Astrocyte (in vitro differentiated cells and primary cell): Measurements from ENCODE around the gene XG. TPM values are rescaled to one million over a fixed set of nuclear protein-coding genes. Genes with fewer than 3 reads are reported as not detected.

Experiments used
- DNase-seq: peaks from one replicate; pipeline ENCODE4 v3.0.0-alpha.2; 2010; ENCODE audit warnings: low read depth
- FAIRE-seq: peaks from 2 replicates; lab custom pipeline; 2011; peaks lifted over from hg19 to GRCh38; lab: Jason Lieb, UNC
- H2AFZ ChIP-seq: 2 replicates; pipeline ENCODE4 v1.6.0; 2012; ENCODE audit warnings: low read depth, low read length, inconsistent platforms
- H3K27ac ChIP-seq: 2 replicates; pipeline ENCODE4 v1.5.1; 2011; ENCODE audit warnings: low read depth, low read length, inconsistent platforms
- H3K27me3 ChIP-seq: 2 replicates; pipeline ENCODE4 v1.6.0; 2011; ENCODE audit warnings: low read length, inconsistent platforms; ENCODE audit not compliant: insufficient read depth
- H3K36me3 ChIP-seq: 2 replicates; pipeline ENCODE4 v1.5.1; 2011; ENCODE audit warnings: low read length, inconsistent platforms; ENCODE audit not compliant: insufficient read depth
- H3K4me1 ChIP-seq: 2 replicates; pipeline ENCODE4 v1.5.1; 2011; ENCODE audit warnings: low read length, inconsistent platforms; ENCODE audit not compliant: insufficient read depth
- H3K4me2 ChIP-seq: 2 replicates; pipeline ENCODE4 v1.6.0; 2012; ENCODE audit warnings: low read length, inconsistent platforms
- H3K4me3 ChIP-seq: 2 replicates; pipeline ENCODE4 v1.5.1; 2011; ENCODE audit warnings: low read depth, mild to moderate bottlenecking, low read length, inconsistent platforms; ENCODE audit not compliant: insufficient read depth
- H3K79me2 ChIP-seq: 2 replicates; pipeline ENCODE4 v1.6.0; 2012; ENCODE audit warnings: mild to moderate bottlenecking, low read length, inconsistent platforms; ENCODE audit not compliant: insufficient read depth
- H3K9ac ChIP-seq: 2 replicates; pipeline ENCODE4 v1.6.0; 2012; ENCODE audit warnings: mild to moderate bottlenecking, low read length, inconsistent platforms
- H3K9me3 ChIP-seq: 2 replicates; pipeline ENCODE4 v1.5.1; 2012; ENCODE audit warnings: low read depth, mild to moderate bottlenecking, low read length, inconsistent platforms; ENCODE audit not compliant: insufficient read depth
- H4K20me1 ChIP-seq: 2 replicates; pipeline ENCODE4 v1.6.0; 2012; ENCODE audit warnings: low read length, inconsistent platforms; ENCODE audit not compliant: insufficient read depth
- H3K27ac Mint-ChIP-seq: one replicate; pipeline ENCODE4 v1.8.0; 2021; ENCODE audit warnings: mild to moderate bottlenecking, mixed read lengths; ENCODE audit not compliant: unreplicated experiment
- H3K27me3 Mint-ChIP-seq: one replicate; pipeline ENCODE4 v1.8.0; 2021; ENCODE audit warnings: low read depth, mixed read lengths; ENCODE audit not compliant: unreplicated experiment
- H3K36me3 Mint-ChIP-seq: one replicate; pipeline ENCODE4 v1.8.0; 2021; ENCODE audit warnings: low read depth, mixed read lengths; ENCODE audit not compliant: unreplicated experiment
- H3K4me1 Mint-ChIP-seq: one replicate; pipeline ENCODE4 v1.8.0; 2021; ENCODE audit warnings: low read depth, mixed read lengths; ENCODE audit not compliant: unreplicated experiment
- H3K4me3 Mint-ChIP-seq: one replicate; pipeline ENCODE4 v1.8.0; 2021; ENCODE audit warnings: mild to moderate bottlenecking, moderate library complexity, mixed read lengths; ENCODE audit not compliant: unreplicated experiment
- H3K9me3 Mint-ChIP-seq: one replicate; pipeline ENCODE4 v1.8.0; 2021; ENCODE audit warnings: mild to moderate bottlenecking, mixed read lengths; ENCODE audit not compliant: unreplicated experiment
- EZH2 ChIP-seq: IDR thresholded peaks from 2 replicates; pipeline ENCODE4 v1.6.1; 2012; ENCODE audit warnings: mild to moderate bottlenecking, low read length, inconsistent platforms; ENCODE audit not compliant: insufficient read depth
- total RNA-seq: library from RNA; stranded (reverse); gene quantifications from 2 replicates; pipeline ENCODE4 v1.2.1, GENCODE V29; 2021
- TF ChIP-seq, protein P1 (sequence below): IDR thresholded peaks from 2 replicates; pipeline ENCODE4 v1.5.1; 2011; ENCODE audit warnings: low read depth, mild to moderate bottlenecking, inconsistent platforms, low read length, moderate library complexity; ENCODE audit not compliant: insufficient read depth

Gene XG
- total RNA-seq, 1 donor from 2014 or later: 0.30 TPM

DNA sequence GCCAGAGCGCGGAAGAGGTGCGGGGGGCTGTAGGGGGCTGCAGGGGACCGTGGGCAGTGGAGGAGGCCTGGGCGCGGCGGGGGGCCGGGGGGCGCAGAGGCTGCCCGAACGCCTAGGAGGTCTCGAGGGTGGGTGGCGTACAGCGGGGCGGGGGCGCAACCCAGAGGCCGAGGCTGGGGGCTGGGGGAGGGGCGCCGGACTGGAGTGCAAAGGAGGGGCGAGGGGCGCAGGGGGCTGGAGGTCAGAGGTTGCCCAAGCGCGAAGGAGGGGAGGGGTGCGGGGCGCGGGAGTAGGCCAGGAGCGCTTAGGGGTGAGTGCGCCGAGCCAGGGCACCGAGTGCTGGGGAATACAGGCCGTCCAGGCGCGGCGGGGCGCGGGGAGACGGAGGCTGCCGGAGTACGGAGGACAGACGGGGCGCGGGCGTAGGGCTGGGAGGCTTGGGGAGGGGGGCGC lies 77.1 kb downstream of the XG start:
- H2AFZ ChIP-seq: no peak overlapping the region
- Mint-ChIP-seq H3K27me3 (no peaks in the 10 kb centered on the region), H3K4me3 (peak overlapping the region; percentile 62), H3K36me3 (peaks cover 6% of the 10 kb centered on the region), H3K27ac (no peak overlapping the region), H3K4me1 (peaks cover 4% of the 10 kb centered on the region), H3K9me3 (no peaks in the 10 kb centered on the region)
- FAIRE-seq (no peak), DNase-seq (no peak)
- no peak overlapping the region for H3K9ac ChIP-seq
- H3K4me3 ChIP-seq: no peak overlapping the region
- TF ChIP-seq EZH2: no peak
- TF ChIP-seq, protein P1, sequence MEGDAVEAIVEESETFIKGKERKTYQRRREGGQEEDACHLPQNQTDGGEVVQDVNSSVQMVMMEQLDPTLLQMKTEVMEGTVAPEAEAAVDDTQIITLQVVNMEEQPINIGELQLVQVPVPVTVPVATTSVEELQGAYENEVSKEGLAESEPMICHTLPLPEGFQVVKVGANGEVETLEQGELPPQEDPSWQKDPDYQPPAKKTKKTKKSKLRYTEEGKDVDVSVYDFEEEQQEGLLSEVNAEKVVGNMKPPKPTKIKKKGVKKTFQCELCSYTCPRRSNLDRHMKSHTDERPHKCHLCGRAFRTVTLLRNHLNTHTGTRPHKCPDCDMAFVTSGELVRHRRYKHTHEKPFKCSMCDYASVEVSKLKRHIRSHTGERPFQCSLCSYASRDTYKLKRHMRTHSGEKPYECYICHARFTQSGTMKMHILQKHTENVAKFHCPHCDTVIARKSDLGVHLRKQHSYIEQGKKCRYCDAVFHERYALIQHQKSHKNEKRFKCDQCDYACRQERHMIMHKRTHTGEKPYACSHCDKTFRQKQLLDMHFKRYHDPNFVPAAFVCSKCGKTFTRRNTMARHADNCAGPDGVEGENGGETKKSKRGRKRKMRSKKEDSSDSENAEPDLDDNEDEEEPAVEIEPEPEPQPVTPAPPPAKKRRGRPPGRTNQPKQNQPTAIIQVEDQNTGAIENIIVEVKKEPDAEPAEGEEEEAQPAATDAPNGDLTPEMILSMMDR: no peak
- no peaks in the 10 kb centered on the region for H3K9me3 ChIP-seq
- H3K4me1 ChIP-seq: no peaks in the 10 kb centered on the region
- no peaks in the 10 kb centered on the region for H4K20me1 ChIP-seq
- no peaks in the 10 kb centered on the region for H3K36me3 ChIP-seq
- peak overlapping the region; percentile 53 for H3K4me2 ChIP-seq
- no peak overlapping the region for H3K27ac ChIP-seq
- H3K27me3 ChIP-seq: peaks cover 9% of the 10 kb centered on the region
- no peaks in the 10 kb centered on the region for H3K79me2 ChIP-seq

DNA sequence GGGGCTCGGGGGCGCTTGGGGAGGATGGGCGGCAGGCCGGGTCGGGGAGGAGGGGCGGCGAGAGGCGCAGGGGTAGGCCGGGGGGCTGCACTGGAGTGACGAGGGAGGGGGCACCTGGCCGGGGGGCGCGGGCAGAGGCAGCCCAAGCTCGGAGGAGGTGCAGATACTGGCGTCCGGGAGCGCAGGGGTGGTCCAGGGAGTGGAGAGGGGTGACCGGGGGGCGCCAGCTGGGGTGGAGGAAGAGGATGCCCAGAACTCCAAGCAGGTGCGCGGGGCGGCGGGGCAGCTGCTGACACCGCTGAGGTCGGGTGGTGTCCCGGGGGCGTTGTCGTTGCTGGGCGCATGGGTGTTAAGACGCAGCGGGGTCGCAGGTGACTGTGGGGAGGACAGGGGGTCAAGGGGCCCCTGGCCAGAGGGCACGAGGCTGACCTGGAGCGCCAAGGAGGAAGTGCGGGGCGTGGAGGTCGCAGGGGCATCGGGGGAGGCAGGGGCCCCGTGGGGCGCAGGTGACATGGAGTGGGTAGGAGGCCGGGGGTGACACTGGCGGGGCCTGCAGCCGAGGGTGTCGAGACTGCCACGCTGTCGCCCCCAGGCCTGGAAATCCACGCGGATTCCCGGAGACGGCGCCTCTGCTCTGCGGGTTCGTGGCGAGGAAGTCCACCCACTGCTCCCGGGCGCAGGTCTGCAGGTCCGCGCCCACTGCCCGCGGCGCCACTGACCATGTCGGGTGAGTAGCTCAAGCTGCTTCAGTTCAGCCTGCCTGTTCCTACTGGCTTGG lies 77.8 kb downstream of the XG start:
- Histone ChIP-seq H3K79me2 (no peaks in the 10 kb centered on the region), H3K9me3 (no peaks in the 10 kb centered on the region), H3K4me2 (peak overlapping the region; percentile 53), H3K9ac (no peak overlapping the region), H3K36me3 (no peaks in the 10 kb centered on the region), H4K20me1 (no peaks in the 10 kb centered on the region), H3K27me3 (peaks cover 9% of the 10 kb centered on the region), H3K4me1 (no peaks in the 10 kb centered on the region), H3K4me3 (no peak overlapping the region), H3K27ac (no peak overlapping the region), H2AFZ (no peak overlapping the region)
- DNase-seq (no peak), FAIRE-seq (no peak)
- TF ChIP-seq, protein P1: no peak
- no peak for TF ChIP-seq EZH2
- peak overlapping the region; percentile 68 for H3K4me3 Mint-ChIP-seq
- H3K9me3 Mint-ChIP-seq: no peaks in the 10 kb centered on the region
- no peaks in the 10 kb centered on the region for H3K27me3 Mint-ChIP-seq
- H3K36me3 Mint-ChIP-seq: peaks cover 6% of the 10 kb centered on the region
- H3K27ac Mint-ChIP-seq: no peak overlapping the region
- H3K4me1 Mint-ChIP-seq: peaks cover 7% of the 10 kb centered on the region
